EH (cell line): ENCODE measurements around the gene GASK1B.

Experiments used
- DNase-seq: peaks from one replicate; pipeline ENCODE4 v3.0.0-alpha.2; 2015; ENCODE audit warnings: low read depth

The GASK1B gene

GRCh38 chr4:158146736-158147135 lies 26.1 kb downstream of the GASK1B start:
- DNase-seq, result no peak

GRCh38 chr4:158139086-158139485 lies 33.7 kb downstream of the GASK1B start:
- no peak for DNase-seq

GRCh38 chr4:158134222-158134621 lies 38.6 kb downstream of the GASK1B start:
- DNase-seq, result no peak

- DNase-seq, result no peak
Observed at GRCh38 chr4:158133551-158133950, 39.3 kb downstream of the GASK1B start.

DNA sequence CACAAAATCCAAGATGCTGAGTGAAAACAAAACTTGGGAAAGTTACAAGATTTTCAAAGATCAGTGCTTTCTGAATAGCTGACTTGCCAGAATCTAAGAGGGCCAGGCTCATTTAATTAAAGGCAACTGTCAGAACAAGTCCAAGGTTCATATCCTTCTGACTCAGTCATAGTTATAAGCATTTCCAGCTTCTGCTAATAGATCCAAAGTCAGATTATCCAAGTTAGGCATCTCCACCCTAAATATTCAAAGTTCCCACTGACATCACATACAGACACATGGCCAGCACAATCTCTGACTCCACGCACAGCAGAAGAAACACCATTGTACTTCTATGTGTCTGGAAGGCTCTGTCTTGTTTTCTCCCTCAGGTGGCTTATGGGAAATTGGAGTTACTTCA lies 41.8 kb downstream of the GASK1B start:
- DNase-seq, result peak; percentile 22

- DNase-seq, result no peak
Observed at GRCh38 chr4:158130204-158130603, 42.6 kb downstream of the GASK1B start.

GRCh38 chr4:158129694-158130093 lies 43.1 kb downstream of the GASK1B start:
- DNase-seq, result no peak

GRCh38 chr4:158128540-158128939 lies 44.3 kb downstream of the GASK1B start:
- DNase-seq, result no peak

GRCh38 chr4:158125310-158125709 lies 47.5 kb downstream of the GASK1B start:
- no peak for DNase-seq
